Activated naive CD4-positive, alpha-beta T cell treated with anti-CD3 and anti-CD28 coated beads, Interleukin-2, amount 50 U/mL, for 24 hours (primary cell): ENCODE measurements around the gene NPHS2.

ENCODE experiments used
- H3K27ac Mint-ChIP-seq: one replicate; pipeline ENCODE4 v1.8.0; 2021; ENCODE audit warnings: mild to moderate bottlenecking, mixed read lengths
- H3K27me3 Mint-ChIP-seq: one replicate; pipeline ENCODE4 v1.8.0; 2021; ENCODE audit warnings: mixed read lengths
- H3K36me3 Mint-ChIP-seq: one replicate; pipeline ENCODE4 v1.8.0; 2021; ENCODE audit warnings: mixed read lengths
- H3K4me1 Mint-ChIP-seq: one replicate; pipeline ENCODE4 v1.8.0; 2021; ENCODE audit warnings: mixed read lengths
- H3K4me3 Mint-ChIP-seq: one replicate; pipeline ENCODE4 v1.8.0; 2021; ENCODE audit warnings: mild to moderate bottlenecking, mixed read lengths
- H3K9me3 Mint-ChIP-seq: one replicate; pipeline ENCODE4 v1.8.0; 2021; ENCODE audit warnings: mixed read lengths

Gene NPHS2

GRCh38 chr1:179575497-179576314 lies at the start of gene NPHS2:
Gene NPHS2, minus strand, starts transcription at chr1:179575948. Its CDS starts 84 bp downstream, at chr1:179575864.
- peaks cover 38% of the 10 kb centered on the region for H3K27me3 Mint-ChIP-seq
- no peak within 1 kb of the TSS for H3K27ac Mint-ChIP-seq
- peaks cover 6% of the 10 kb centered on the region for H3K4me1 Mint-ChIP-seq
- H3K36me3 Mint-ChIP-seq, result no peaks in the 10 kb centered on the region
- no peak within 1 kb of the TSS for H3K4me3 Mint-ChIP-seq
- H3K9me3 Mint-ChIP-seq, result peaks cover 2% of the 10 kb centered on the region

GRCh38 chr1:179612361-179612760 lies 36.6 kb upstream of the NPHS2 start:
- H3K4me1 Mint-ChIP-seq, result no peaks in the 10 kb centered on the region
- H3K36me3 Mint-ChIP-seq, result no peaks in the 10 kb centered on the region
- no peak overlapping the region for H3K27ac Mint-ChIP-seq
- no peaks in the 10 kb centered on the region for H3K9me3 Mint-ChIP-seq
- peaks cover 20% of the 10 kb centered on the region for H3K27me3 Mint-ChIP-seq
- no peak overlapping the region for H3K4me3 Mint-ChIP-seq

- Mint-ChIP-seq H3K4me1 (no peaks in the 10 kb centered on the region), H3K4me3 (no peak overlapping the region), H3K9me3 (peaks cover under 1% of the 10 kb centered on the region), H3K36me3 (no peaks in the 10 kb centered on the region), H3K27me3 (peaks cover 14% of the 10 kb centered on the region), H3K27ac (no peak overlapping the region)
These were observed 25.3 kb upstream of the NPHS2 start for GRCh38 chr1:179601093-179601492.

- Mint-ChIP-seq H3K4me1 (no peaks in the 10 kb centered on the region), H3K4me3 (no peak overlapping the region), H3K27me3 (peaks cover 11% of the 10 kb centered on the region), H3K9me3 (no peaks in the 10 kb centered on the region), H3K36me3 (no peaks in the 10 kb centered on the region), H3K27ac (no peak overlapping the region)
These were observed 24.0 kb upstream of the NPHS2 start for GRCh38 chr1:179599623-179600249.

- Mint-ChIP-seq H3K27ac (no peak overlapping the region), H3K36me3 (no peaks in the 10 kb centered on the region), H3K4me3 (no peak overlapping the region), H3K27me3 (peaks cover 9% of the 10 kb centered on the region), H3K4me1 (no peaks in the 10 kb centered on the region), H3K9me3 (no peaks in the 10 kb centered on the region)
These were observed 22.9 kb upstream of the NPHS2 start for GRCh38 chr1:179598631-179599030.

- H3K27ac Mint-ChIP-seq, result no peak within 1 kb of the TSS
- peaks cover 30% of the 10 kb centered on the region for H3K27me3 Mint-ChIP-seq
- no peaks in the 10 kb centered on the region for H3K4me1 Mint-ChIP-seq
- no peak within 1 kb of the TSS for H3K4me3 Mint-ChIP-seq
- no peaks in the 10 kb centered on the region for H3K36me3 Mint-ChIP-seq
- no peaks in the 10 kb centered on the region for H3K9me3 Mint-ChIP-seq
These were observed 16.1 kb upstream of the NPHS2 start, which contains the start of gene TDRD5 for GRCh38 chr1:179591592-179592580. Gene TDRD5, plus strand, starts transcription at chr1:179591832. Its CDS starts 784 bp downstream, at chr1:179592616.

- Mint-ChIP-seq H3K36me3 (no peaks in the 10 kb centered on the region), H3K27ac (no peak overlapping the region), H3K9me3 (no peaks in the 10 kb centered on the region), H3K4me1 (no peaks in the 10 kb centered on the region), H3K27me3 (peaks cover 29% of the 10 kb centered on the region), H3K4me3 (no peak overlapping the region)
These were observed 15.5 kb upstream of the NPHS2 start for GRCh38 chr1:179591253-179591591.

GRCh38 chr1:179590671-179591070 lies 14.9 kb upstream of the NPHS2 start:
- H3K27me3 Mint-ChIP-seq, result peaks cover 32% of the 10 kb centered on the region
- no peaks in the 10 kb centered on the region for H3K36me3 Mint-ChIP-seq
- no peaks in the 10 kb centered on the region for H3K9me3 Mint-ChIP-seq
- H3K4me1 Mint-ChIP-seq, result no peaks in the 10 kb centered on the region
- no peak overlapping the region for H3K4me3 Mint-ChIP-seq
- no peak overlapping the region for H3K27ac Mint-ChIP-seq

GRCh38 chr1:179589509-179589908 lies 13.8 kb upstream of the NPHS2 start:
- H3K27me3 Mint-ChIP-seq, result peaks cover 41% of the 10 kb centered on the region
- H3K9me3 Mint-ChIP-seq, result no peaks in the 10 kb centered on the region
- H3K4me1 Mint-ChIP-seq, result no peaks in the 10 kb centered on the region
- no peak overlapping the region for H3K27ac Mint-ChIP-seq
- H3K4me3 Mint-ChIP-seq, result no peak overlapping the region
- H3K36me3 Mint-ChIP-seq, result no peaks in the 10 kb centered on the region

- Mint-ChIP-seq H3K4me1 (no peaks in the 10 kb centered on the region), H3K27me3 (peaks cover 44% of the 10 kb centered on the region), H3K9me3 (no peaks in the 10 kb centered on the region), H3K36me3 (no peaks in the 10 kb centered on the region), H3K4me3 (no peak overlapping the region), H3K27ac (no peak overlapping the region)
These were observed 12.8 kb upstream of the NPHS2 start for GRCh38 chr1:179588425-179589024.

GRCh38 chr1:179587336-179587735 lies 11.6 kb upstream of the NPHS2 start:
- no peak overlapping the region for H3K27ac Mint-ChIP-seq
- H3K9me3 Mint-ChIP-seq, result no peaks in the 10 kb centered on the region
- H3K4me1 Mint-ChIP-seq, result no peaks in the 10 kb centered on the region
- peaks cover 39% of the 10 kb centered on the region for H3K27me3 Mint-ChIP-seq
- H3K4me3 Mint-ChIP-seq, result no peak overlapping the region
- no peaks in the 10 kb centered on the region for H3K36me3 Mint-ChIP-seq

GRCh38 chr1:179586107-179586823 lies 10.5 kb upstream of the NPHS2 start:
- no peak overlapping the region for H3K4me3 Mint-ChIP-seq

GRCh38 chr1:179583771-179584320 lies 8.1 kb upstream of the NPHS2 start:
- Mint-ChIP-seq H3K4me1 (no peaks in the 10 kb centered on the region), H3K4me3 (no peak overlapping the region), H3K36me3 (no peaks in the 10 kb centered on the region), H3K27ac (no peak overlapping the region), H3K9me3 (no peaks in the 10 kb centered on the region), H3K27me3 (peaks cover 40% of the 10 kb centered on the region)

More at GRCh38 chr1:179586107-179586823, 10.5 kb upstream of the NPHS2 start:
- Mint-ChIP-seq H3K27me3 (peaks cover 37% of the 10 kb centered on the region), H3K4me1 (no peaks in the 10 kb centered on the region), H3K9me3 (no peaks in the 10 kb centered on the region), H3K36me3 (no peaks in the 10 kb centered on the region), H3K27ac (no peak overlapping the region)

- no peak overlapping the region for H3K4me3 Mint-ChIP-seq
These were observed 761 bp upstream of the NPHS2 start for GRCh38 chr1:179576509-179576908.

More at GRCh38 chr1:179576509-179576908, 761 bp upstream of the NPHS2 start:
- peaks cover 34% of the 10 kb centered on the region for H3K27me3 Mint-ChIP-seq
- H3K9me3 Mint-ChIP-seq, result no peaks in the 10 kb centered on the region
- no peaks in the 10 kb centered on the region for H3K36me3 Mint-ChIP-seq
- no peak overlapping the region for H3K27ac Mint-ChIP-seq
- peaks cover 6% of the 10 kb centered on the region for H3K4me1 Mint-ChIP-seq
